Upper lobe of left lung (tissue), 4 donors: Measurements from ENCODE around the gene EPHB1.

Experiments used
- EP300 ChIP-seq, 4 donors: sonication (generic); formaldehyde crosslinking; IDR thresholded peaks; one replicate each; pipeline ENCODE4 v1.5.1; 2017; ENCODE audit warnings: antibody characterized with exemption in 4 of 4, control low read depth in 2 of 4
- POLR2A ChIP-seq, 4 donors: fragments of 450-650 bp; IDR thresholded peaks; one replicate each; pipeline ENCODE4 v1.5.1; 2016 to 2017; ENCODE audit warnings: antibody characterized with exemption in 4 of 4, mild to moderate bottlenecking in 2 of 4
- POLR2AphosphoS5 ChIP-seq, 2 donors: sonication (generic); formaldehyde crosslinking; IDR thresholded peaks; one replicate each; pipeline ENCODE4 v1.5.1; 2017; ENCODE audit warnings: antibody characterized with exemption in 2 of 2
- TF ChIP-seq, protein P1 (sequence below), 6 experiments: fragments of 450-650 bp in 4 of 6; fragments of 200-600 bp in 2 of 6; sonication (generic) in 2 of 6; IDR thresholded peaks; one replicate each; pipeline ENCODE4 v1.5.1; 2016 to 2019; ENCODE audit warnings: antibody characterized with exemption in 6 of 6

DNA sequence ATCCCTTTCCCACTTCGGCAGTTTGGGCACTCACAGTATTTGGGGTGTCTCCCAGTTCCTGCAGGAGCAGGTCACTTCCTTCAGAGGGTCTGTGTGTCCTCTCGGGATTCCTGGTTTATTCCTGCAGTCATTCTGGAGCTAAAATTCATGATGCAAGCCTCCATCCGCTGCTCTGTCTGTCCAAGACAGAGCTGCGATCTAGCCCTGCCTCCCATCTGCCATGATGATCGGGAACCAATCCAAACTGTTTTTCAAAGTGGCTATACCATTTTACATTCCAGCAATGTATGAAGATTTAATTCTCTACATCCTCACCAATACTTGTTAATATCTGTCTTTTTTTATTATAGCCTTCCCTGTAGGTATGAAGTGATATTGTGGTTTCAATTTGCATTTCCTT lies 273.0 kb downstream of the EPHB1 start:
- TF ChIP-seq, protein P1, sequence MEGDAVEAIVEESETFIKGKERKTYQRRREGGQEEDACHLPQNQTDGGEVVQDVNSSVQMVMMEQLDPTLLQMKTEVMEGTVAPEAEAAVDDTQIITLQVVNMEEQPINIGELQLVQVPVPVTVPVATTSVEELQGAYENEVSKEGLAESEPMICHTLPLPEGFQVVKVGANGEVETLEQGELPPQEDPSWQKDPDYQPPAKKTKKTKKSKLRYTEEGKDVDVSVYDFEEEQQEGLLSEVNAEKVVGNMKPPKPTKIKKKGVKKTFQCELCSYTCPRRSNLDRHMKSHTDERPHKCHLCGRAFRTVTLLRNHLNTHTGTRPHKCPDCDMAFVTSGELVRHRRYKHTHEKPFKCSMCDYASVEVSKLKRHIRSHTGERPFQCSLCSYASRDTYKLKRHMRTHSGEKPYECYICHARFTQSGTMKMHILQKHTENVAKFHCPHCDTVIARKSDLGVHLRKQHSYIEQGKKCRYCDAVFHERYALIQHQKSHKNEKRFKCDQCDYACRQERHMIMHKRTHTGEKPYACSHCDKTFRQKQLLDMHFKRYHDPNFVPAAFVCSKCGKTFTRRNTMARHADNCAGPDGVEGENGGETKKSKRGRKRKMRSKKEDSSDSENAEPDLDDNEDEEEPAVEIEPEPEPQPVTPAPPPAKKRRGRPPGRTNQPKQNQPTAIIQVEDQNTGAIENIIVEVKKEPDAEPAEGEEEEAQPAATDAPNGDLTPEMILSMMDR (IDR thresholded peaks at IDR 0.05), result no peak
- TF ChIP-seq POLR2A (IDR thresholded peaks at IDR 0.05), result no peak
- TF ChIP-seq POLR2AphosphoS5 (IDR thresholded peaks at IDR 0.05), result no peak
- no peak for TF ChIP-seq EP300 (IDR thresholded peaks at IDR 0.05)
